Activated CD4-positive, CD25-positive, alpha-beta regulatory T cell (primary cell): ENCODE results near the gene CEP112.
"Not testable (repeated sequence)": the region's sequence is repeated elsewhere in the genome, so short reads cannot be mapped to it uniquely, and the experiment has no call there.

ENCODE experiments used
- DNase-seq, 4 experiments: peaks; one replicate each; lab custom pipeline; 2025; lab: John Stamatoyannopoulos, UW

The CEP112 gene

DNA sequence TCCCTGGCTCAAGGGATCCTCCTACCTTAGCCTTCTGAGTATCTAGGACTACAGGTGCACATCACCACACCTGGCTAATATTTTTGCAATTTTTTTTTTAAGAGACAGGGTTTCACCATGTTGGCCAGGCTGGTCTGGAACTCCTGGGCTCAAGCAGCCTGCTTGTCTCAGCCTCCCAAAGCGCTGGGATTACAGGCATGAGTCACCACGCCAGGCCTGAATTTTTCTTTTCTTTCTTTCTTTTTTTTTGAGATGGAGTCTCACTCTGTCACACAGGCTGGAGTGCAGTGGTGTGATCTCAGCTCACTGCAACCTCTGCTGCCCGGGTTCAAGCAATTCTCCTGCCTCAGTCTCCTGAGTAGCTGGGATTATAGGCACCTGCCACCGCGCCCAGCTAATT, 510.2 kb downstream of the CEP112 start:
- not testable (repeated sequence) for DNase-seq

DNA sequence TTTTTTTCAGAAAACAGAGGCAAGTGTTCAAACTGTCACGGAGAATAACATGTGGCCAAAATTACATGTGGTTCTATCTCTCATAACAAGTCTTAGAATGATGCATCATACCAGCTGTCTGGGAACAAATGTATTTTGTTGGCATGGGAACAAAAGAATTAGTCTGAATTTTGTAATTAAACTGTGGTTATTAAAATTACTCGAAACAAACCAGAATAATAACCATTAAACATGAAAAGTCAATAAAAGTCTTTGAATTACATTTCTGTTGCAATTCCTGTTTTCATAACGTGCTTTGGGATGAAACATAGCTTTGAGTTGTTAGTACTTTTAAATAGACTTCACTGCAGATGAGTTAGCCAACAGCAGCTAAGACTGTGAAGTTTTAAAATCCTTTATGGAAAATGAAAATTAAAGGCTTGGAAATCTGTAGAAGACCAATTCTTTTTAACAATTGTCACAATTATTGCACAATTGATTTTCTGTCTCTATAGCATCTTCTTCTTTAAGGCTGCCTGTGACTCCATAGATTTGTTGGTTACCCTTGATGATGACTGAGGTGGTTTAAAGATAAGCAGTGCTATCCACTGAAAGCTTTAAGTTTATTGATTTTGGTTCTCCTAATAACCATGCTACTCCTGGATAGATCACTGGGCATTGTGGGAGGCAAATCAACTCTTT, 512.6 kb downstream of the CEP112 start:
- no peak for DNase-seq

DNA sequence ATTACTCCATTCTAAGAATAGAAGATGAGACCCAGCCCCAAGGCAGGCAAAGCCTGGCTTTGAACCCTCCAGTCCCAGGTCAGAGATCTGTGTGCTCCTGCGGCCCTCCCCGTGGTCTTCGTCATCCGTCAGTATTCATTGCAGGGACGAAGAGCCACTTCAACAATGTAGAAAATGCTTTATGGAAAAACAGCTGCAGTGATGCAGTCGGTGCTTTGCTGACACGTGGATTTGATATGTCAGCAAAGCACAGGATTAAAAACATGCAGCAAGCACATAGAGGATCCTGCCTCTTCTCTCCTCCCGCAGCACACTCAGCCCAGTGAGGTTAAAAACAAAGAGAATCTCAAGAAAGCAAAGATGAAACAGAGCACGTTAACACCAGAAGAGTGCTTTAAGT, 513.4 kb downstream of the CEP112 start:
- no peak for DNase-seq

DNA sequence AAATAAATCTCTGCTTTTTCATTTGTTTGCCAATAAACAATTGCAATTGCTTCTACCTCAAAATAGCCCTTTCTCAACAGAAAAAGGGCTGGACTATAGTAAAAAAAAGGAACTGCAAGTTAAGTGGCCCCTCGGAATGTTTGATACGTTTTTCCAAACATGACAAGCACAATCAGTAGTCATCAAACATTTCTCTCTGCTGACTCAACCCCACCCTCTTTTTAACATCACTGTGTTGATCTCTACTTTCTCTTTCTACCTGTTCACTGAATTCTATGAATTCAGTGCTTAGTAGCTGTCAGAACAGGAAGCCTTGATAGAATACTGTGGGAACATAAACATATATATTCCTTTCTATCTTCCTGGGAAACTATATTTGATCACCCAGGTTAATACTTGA, 514.0 kb downstream of the CEP112 start:
- DNase-seq, result no peak

DNA sequence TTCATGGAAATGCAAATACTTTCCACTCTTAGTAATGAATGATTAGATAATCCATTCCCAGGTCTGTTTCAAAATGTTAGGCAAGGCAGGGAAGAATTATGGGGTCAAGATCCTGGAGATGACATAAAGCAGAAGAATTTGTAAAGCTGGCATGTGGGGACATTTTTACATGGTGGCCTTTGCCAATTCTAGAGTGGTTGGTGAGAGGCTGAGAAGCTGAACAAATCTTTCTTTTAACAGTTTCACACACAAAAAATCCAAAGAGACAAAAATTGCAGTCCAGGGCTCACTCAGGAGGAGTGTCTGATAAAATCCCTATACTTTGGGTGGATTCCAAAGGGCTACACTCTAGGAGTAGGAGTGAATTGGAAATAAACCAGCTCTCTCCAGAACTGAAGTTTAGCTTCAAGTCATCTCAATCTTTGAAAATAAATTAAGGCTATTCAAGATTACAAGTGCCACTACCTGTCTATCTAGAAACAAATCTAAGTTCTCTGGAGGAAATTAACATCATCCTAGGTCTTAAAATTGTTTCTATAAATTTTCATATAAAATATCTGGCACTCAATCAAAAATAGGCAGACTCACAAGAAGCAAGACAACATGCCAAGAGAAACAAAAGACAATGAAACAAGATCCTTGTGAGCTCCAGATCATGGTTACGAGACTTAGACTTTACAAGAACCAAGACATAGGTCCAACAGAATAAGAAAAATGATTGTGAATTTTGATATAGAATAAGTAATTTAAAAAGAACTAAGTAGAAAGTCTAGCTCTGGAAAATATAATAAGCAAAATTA, 517.5 kb downstream of the CEP112 start:
- no peak for DNase-seq

DNA sequence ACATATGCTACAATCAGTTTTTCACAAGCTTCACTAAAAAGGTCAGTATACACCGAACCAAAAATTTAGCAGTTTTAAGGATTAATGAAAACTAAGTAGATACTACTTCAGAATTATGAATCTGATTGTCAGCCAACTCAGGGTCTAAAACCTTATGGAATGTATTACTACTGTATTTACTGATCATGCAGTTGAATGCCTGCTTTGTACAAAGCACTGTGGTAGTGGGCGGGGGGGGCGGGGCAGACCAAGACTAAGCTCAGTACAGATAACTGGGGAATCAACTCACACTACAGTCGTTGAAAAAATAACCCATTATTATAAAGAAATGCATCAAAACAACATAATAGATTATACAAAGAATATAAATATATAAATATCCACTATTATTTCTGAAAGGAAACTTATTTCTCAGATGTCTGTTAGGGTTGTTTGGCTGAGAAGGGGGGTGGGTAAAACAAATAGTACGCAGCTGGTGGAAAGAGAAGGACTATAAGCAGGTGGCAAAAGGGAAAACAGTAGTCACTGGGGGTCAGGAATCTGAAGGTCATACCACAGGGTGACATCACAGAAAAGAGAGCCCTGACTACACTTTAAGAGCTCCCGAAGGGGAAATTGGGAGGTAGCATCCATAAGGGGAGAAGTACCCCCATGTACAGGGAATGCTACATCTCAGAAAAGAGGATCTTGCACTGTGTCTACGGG, 521.1 kb downstream of the CEP112 start:
- no peak for DNase-seq

DNA sequence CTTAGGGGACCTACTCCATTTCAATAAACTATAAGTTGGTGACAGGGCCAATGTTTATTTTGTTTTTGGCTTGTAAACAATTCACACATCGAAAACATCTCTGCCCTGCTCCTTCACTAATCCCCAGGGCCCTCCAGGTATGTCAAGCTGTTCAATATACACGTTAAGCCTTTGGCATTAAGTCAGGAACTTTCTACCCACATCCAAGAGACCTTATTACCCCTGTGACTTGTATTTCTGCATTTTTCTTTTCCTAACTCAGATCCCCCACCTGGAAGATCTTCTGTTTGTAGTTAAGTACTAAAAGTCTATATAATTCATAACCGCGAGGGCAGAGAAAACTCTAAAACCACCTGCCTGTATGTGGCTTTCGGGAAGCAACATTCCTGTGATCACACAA, 523.7 kb downstream of the CEP112 start:
- DNase-seq, result no peak

DNA sequence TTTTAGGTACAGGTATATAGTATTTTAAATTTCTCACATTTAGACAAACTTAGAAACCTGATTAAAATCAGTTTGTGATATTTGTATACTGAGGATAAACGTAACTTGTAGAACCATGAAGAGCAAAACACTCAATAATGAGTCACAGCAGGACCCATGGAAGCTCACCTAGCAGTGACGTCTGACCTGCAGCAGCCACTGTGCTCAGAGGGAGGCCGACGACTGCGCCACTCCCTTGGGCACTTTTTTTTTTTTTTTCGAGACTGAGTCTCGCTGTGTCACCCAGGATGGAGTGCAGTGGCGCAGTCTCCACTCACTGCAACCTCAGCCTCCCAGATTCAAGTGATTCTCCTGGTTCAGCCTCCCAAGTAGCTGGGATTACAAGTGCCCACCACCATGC, 524.3 kb downstream of the CEP112 start:
- DNase-seq, result no peak

DNA sequence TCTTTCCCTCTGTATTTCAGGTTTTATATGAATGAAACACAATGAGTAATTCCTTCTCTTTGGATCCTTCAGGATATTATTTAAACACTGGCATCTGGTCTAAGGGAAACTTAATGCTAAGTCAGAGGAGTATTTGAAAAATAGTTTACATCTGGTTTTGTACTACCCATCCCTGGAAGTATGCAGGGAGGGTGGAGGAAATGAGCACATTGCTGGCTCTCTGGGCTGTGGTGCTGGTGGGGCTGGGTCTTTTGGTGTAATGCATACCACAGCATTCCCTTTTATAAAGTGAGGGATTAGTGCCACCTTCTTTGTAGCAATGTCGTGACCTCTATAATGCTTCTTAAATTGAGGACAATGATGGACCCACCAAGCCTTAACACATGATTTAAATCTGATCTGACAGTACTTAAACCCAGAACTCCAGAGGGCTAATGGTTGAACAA, 525.0 kb downstream of the CEP112 start:
- no peak for DNase-seq

DNA sequence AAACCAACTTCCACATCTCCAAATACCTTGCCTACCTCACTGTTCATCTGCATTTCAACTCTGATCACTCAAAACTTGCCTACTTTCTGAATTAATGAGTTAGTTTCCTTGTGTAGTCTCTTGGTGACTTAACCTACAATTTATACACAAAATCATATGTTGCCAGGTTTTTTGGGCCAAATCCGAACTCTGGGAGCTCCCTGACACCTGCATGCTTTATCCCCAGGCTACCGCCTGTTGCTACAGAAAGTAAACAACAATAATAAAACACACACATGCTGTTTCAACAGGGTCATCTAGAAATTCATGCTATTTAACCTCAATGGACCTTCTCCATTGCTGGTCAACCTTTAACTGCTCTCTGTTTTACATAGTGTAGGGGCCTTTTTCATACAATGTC, 526.0 kb downstream of the CEP112 start:
- DNase-seq, result no peak

DNA sequence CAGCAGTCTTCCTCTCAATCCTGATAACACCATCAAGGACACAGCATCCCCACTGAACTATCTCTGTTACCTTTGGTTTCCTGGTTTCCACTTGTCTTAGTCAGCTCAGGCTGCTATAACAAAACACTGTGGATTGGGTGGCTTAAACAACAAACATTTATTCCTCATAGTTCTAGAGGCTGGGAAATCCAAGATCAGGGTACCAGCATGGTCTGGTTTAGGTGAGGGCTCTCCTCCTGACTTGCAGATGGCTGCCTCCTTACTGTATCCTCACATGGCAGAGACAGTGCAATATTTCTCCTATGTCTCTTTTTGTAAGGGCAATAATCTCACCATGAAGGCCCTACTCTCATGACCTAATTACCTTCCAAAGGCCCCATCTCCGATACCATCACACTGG, 527.2 kb downstream of the CEP112 start:
- no peak for DNase-seq

DNA sequence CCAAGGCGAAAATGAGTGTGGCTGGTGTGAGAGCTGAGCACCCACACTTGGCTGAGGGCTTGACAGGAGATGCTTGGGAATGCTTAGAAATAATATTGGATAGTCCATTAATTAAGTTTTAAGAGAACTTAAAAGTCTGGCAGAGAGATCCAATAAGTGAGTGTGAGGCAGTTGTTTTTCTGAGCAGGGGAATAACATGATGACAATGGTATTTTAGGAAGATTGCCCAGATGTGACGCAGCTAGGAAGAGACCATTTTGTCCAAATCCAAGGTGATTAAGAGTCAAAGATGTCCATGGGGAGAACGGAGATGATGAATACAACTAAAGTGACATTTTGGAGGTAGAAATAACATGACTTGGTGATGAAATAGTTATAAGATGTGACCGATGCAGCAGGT, 527.7 kb downstream of the CEP112 start:
- DNase-seq, result no peak

DNA sequence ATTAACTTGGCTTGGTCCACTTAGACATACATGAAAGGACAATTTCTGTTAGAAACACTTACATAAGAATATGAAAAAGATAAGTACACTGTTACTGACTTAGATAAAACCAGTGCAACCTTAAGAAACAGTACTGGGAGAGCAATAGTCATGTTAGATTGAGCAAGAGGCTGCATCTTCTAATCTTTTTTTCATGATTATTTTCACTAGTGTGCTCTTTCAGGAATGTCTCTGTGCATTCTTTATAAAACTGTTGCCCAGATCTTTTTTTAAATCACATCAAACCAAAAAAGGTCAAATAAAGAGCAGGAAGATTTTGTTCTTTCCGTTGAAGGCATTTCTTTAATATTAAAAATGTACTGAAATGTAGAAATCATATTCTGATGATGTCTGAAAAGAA, 529.7 kb downstream of the CEP112 start:
- DNase-seq, result no peak

DNA sequence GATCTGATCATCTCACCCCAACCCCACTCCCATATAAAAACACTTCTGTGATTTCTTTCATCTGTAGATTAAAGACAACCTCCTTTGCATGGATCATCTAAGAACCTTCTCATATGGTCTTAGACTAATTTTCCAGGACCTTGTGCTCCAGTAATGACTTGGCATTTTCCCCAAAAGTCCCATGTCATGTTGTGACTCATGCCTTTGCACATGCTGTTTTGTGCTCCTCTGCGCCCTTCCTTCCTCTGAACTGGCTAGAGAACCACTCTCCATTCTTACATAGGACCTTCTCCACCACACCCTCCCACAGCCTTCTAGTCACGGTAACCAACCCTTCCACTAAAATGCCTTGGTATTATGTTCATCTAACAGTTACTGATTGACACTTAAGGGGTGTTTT, 531.0 kb downstream of the CEP112 start:
- no peak for DNase-seq

DNA sequence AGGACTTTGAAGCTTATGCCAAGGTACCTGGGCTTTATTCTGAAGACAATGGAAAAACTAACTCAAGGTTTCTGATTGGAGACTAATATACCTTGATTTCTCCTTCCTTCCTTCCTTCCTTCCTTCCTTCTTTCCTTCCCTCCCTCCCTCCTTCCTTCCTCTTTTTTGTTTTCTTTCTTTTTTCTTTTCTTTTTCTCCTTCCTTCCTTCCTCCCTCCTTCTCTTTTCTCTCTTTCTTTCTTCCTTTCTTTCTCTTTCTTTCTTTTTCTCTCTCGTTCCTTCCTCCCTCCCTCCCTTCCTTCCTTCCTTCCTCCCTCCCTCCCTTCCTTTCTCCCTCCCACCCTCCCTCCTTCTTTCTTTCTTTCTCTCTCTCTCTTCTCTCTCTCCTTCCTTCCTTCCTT, 531.9 kb downstream of the CEP112 start:
- no peak for DNase-seq

DNA sequence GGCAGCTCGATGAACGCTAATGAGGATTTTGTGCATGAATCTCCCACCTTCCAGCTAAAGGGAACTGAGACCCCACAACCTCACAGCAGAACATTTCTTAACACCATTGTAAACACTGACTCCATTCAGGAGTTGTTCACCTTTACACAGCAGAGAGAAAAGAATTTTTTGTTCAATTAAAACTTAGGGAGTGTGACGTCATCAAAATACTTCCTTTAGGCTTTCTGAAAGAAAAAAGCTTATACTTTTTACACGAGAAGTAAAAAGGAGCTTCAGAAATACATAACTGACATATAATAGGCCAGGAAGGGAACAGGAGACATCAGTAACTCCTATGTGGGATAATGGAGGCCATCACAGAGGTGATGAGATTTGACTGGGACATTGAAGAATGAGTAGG, 532.4 kb downstream of the CEP112 start:
- no peak for DNase-seq

DNA sequence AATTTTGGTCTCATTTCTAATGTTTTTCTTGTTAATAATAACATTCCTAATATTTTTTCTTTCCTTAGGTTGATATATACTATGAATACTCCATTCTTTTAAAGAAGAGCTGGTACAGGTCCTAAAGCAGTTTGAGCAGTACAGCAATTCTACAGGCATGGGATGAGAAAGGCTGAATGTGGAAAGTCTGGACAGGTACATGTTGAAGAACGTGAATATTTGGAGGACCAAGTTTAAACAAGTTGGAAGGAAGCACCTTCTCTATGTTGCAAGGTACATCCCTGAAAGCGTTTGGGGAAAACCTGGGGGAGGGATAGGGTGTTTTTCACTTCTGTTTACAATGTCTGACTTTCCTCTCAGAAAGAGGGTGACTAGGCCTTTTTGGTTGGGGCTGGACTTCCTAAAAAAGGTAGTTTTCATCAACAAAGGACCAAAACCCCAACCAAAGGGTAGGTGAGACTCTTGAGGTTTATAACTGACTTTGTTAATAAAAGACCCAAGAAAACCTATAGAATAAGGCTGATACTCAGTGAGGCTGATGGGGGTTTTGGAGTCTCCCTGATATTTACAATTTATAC, 534.6 kb downstream of the CEP112 start:
- no peak for DNase-seq

DNA sequence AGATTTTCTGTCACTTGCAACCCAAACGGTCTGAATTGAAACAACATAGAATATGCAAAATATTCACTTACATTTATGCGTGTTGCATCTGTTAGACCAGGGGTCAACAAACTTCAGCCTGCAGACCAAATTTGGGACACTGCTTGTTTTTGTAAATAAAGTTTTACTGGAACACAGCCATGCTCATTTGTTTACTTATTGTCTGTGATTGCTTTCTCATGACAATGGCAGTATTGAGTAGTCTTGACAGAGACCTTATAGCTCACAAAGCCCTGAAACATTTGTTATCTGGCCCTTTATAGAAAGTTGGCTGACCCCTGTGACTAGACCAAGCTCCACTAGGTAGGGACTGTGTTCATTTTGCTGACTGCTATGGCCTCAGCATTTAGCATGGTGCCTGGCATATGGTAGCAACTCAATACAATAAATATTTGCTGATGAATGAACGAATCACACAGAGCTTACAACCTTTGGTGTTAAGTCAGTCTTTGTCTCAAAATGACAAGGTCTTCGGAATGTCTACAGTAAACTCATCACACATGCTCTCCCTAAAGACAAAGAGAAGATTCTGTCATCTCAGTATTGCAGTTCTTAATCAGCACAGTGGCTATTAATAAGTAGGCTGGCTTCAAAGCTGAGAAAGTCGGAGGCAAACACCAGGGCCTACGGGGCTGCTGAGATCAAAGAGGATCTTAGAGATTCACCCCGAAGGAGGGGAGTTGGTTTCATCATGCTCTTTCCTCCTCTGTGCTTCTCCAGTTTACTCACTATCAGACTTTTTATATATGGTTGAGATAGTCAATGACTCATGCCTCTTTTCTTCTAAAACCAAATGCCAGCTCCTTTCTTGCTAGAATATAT, 535.3 kb downstream of the CEP112 start:
- DNase-seq, result no peak

DNA sequence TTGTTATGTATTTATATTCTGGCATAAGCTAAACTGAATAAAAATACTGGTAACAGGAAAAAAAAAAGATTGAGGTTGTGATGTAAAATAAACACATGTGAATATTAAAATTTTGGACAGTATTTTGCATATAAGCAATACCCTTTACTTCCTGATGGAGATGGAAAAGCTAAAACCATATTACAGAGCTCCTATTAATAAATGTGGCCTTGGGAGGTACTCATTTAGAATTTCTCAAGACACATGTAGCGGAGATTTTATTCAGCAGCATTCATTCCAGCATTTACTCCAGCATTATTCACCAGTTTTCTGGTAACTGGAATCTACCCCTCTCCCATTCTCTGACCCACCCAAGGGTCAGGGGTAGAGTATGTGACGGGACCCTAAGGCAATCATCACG, 536.2 kb downstream of the CEP112 start:
- DNase-seq, result no peak

DNA sequence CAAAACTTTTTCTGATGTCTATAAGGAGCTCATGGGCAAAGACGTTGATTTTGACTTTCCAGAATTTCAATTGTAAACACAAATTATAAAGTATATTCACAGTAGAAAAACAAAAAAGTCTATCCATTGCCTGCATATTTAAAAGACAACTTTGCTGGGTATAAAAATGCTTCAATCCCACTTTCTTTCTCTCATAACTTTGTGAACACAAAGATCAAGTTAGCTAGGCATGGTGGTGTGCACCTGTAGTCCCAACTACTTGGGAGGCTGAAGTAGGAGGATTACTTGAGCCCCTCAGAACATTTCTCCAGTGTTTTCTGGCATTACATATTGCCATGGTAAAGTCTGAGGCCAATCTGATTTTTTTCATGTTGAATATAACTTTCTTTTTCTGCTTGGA, 547.4 kb downstream of the CEP112 start:
- DNase-seq, result no peak

DNA sequence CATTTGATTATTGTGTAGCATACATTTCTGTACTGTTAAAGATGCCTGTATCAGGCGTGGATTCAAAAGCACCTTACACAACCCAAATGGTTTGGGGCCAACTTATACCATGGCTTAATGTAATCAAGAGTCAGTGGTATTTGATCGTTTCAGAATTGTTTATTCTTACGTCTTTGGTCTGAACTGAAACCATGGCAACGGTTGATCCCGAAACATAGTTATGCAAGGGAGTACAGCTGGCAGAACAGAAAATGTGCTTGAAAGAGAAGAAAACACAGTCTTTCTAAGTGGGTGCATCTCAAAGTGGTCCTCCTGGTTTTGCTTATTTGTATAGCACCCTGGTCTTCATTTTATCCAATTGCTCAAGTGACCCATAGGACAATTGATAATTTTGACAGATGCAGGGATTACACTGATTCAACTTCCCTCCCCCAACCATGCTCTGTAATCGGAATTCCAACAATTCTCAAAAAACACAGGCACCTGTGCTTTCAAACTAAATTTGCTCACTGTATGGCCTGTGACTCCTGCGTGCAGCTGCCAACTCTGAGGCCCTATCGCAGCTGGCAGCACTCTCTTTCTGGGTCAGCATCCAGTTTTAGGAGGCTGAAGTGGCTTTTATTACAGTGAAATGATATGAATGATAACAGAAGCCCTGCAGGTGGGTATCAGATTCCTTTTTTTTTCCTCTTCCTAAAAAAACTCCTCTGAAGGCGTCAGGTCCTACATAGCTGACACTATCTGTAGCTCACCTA, 553.5 kb downstream of the CEP112 start:
- DNase-seq, result no peak
